Ovary (tissue), 9 donors: ENCODE data around the gene TRMO. TPM values are rescaled to one million over a fixed set of nuclear protein-coding genes. Genes with fewer than 3 reads are reported as not detected.

Experiments used
- DNase-seq, 5 donors: peaks; one replicate each; pipeline ENCODE4 v3.0.0-alpha.2; 2019 to 2020
- H3K27ac ChIP-seq, 2 donors: fragments of 200-600 bp; one replicate each; pipeline versions ENCODE4 v1.5.1 to v1.8.0; 2019 to 2022
- H3K27me3 ChIP-seq: fragments of 200-600 bp; one replicate; pipeline ENCODE4 v1.8.0; 2022
- H3K36me3 ChIP-seq: fragments of 200-600 bp; sonication (generic); one replicate; pipeline ENCODE4 v1.5.1; 2019
- H3K4me1 ChIP-seq: one replicate; pipeline ENCODE4 v1.8.1; 2013; ENCODE audit warnings: mild to moderate bottlenecking, moderate library complexity; ENCODE audit not compliant: insufficient read depth
- H3K4me3 ChIP-seq: fragments of 200-600 bp; sonication (generic); one replicate; pipeline ENCODE4 v1.5.1; 2017
- H3K9me3 ChIP-seq, 2 donors: fragments of 200-600 bp in 1 of 2; sonication (generic) in 1 of 2; one replicate each; pipeline versions ENCODE4 v1.5.1 to v1.8.1; 2013 to 2019; ENCODE audit warnings: mild to moderate bottlenecking in 1 of 2, moderate library complexity in 1 of 2
- EP300 ChIP-seq: sonication (generic); formaldehyde crosslinking; IDR thresholded peaks from one replicate; pipeline ENCODE4 v1.6.1; 2017; ENCODE audit warnings: antibody characterized with exemption
- POLR2A ChIP-seq: fragments of 450-650 bp; IDR thresholded peaks from one replicate; pipeline ENCODE4 v1.6.1; 2017; ENCODE audit warnings: antibody characterized with exemption, mild to moderate bottlenecking, moderate library complexity
- WGBS, 3 donors: extraction: QIAGEN DNeasy Blood & Tissue Kit in 1 of 3; methylation state at CpG; one replicate each; pipeline versions ENCODE4 v1.1.5 to v1.1.7; 2013 to 2017; 5-methylcytosine and 5-hydroxymethylcytosine counted together
- intact Hi-C, 4 donors: fragments of 100-400 bp; cut with DNase I; formaldehyde crosslinking; loops; one replicate each; pipeline versions ENCODE4 v1.11.0 to v1.15.1; 2022 to 2023
- polyA plus RNA-seq, 2 donors: library from polyadenylated mRNA; stranded (reverse); fragments of 200-250 nt in 1 of 2; fragments of 350-450 nt in 1 of 2; fragmentation: Illumina TruSeq in 1 of 2; extraction: RNeasy Lipid Tissue Mini Kit (QIAGEN cat#74804) in 1 of 2; gene quantifications; one replicate each; pipeline ENCODE4 v1.2.3, GENCODE V29; 2013 to 2014
- total RNA-seq, 7 donors: library from RNA; depleted of rRNA in 2 of 7; stranded (reverse); fragments of >200 nt in 2 of 7; fragmentation: NEBNext Ultra II Directional in 3 of 7; extraction: Animal tissue kit (Norgen Biotek cat#: 25700) in 3 of 7; gene quantifications; one replicate each; pipeline versions ENCODE4 v1.1.0 to v1.2.4, GENCODE V29; 2016 to 2023
- TF ChIP-seq, protein P1 (sequence below), 3 donors: fragments of 450-650 bp in 2 of 3; fragments of 200-600 bp in 1 of 3; IDR thresholded peaks; one replicate each; pipeline versions ENCODE4 v1.5.1 to v1.8.0; 2016 to 2022; ENCODE audit warnings: antibody characterized with exemption in 3 of 3, mild to moderate bottlenecking in 1 of 3
- donor health status: DM: no; HTN: no; CAD: no; lungs with moderate emphysema.
- donor health status: DM: no; HTN: no; CAD: no.
- donor health status: Bipolar disorder and iron deficiency.
- donor health status: DM: yes; HTN: yes; CAD: no.
- donor health status: DM: no; HTN: no; CAD: no.
- donor health status: DM: yes; HTN: yes; CAD: no.

The TRMO gene
- total and polyA plus RNA-seq, 9 donors, result 11.5 to 25.3 (median 15.3) TPM

DNA sequence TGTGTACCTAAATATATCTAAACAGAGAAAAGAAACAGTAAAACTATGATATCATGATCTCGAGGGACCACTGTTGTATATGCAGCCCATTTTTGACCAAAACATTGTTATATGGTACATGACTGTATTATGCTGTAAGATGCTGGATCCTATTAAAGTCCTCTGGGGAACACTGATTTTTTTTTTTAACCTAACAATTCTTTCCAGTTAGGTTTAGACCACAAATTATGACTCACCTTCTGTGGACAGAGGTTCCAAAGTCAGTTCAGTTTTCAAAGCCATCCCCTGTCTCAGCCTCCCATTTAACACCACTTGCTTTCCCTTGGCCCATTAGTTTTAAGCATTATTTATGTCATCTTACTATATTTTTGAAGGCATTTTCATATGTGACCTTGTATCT is 27.1 kb downstream of the TRMO start:
- TF ChIP-seq POLR2A, result no peak
- no peak for TF ChIP-seq EP300
- TF ChIP-seq, protein P1, sequence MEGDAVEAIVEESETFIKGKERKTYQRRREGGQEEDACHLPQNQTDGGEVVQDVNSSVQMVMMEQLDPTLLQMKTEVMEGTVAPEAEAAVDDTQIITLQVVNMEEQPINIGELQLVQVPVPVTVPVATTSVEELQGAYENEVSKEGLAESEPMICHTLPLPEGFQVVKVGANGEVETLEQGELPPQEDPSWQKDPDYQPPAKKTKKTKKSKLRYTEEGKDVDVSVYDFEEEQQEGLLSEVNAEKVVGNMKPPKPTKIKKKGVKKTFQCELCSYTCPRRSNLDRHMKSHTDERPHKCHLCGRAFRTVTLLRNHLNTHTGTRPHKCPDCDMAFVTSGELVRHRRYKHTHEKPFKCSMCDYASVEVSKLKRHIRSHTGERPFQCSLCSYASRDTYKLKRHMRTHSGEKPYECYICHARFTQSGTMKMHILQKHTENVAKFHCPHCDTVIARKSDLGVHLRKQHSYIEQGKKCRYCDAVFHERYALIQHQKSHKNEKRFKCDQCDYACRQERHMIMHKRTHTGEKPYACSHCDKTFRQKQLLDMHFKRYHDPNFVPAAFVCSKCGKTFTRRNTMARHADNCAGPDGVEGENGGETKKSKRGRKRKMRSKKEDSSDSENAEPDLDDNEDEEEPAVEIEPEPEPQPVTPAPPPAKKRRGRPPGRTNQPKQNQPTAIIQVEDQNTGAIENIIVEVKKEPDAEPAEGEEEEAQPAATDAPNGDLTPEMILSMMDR (IDR thresholded peaks at IDR 0.05), result no peak
- WGBS, 3 donors, result 83 to 90% (median 89%) methylated on average over 1 of the region's 1 CpG
- H3K27ac ChIP-seq, result no peak overlapping the region
- H3K9me3 ChIP-seq, result no peaks in the 10 kb centered on the region
- H3K4me3 ChIP-seq, result no peak overlapping the region
- no peak for DNase-seq
- no peaks in the 10 kb centered on the region for H3K4me1 ChIP-seq
- H3K27me3 ChIP-seq, result no peaks in the 10 kb centered on the region
- intact Hi-C loops, result no loop called here
- no peaks in the 10 kb centered on the region for H3K36me3 ChIP-seq

DNA sequence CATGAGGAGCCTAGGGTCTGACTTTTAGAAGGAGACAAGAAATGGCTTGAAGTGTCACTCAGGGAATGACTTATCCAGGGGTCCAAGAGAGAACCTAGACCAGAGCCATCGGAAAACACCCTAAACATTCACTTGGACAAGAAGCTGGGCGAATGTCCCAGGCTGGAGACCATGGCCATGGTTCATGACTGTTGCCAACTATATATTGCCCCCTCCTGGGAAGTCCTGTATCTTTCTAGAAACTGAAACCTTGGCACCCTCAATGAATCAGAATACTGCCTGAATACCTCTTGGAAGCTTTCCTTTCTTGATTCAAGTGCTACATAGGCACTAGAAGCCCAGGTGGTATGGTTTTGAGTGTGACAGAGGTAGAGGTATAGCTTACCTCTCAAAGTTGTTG is 29.9 kb downstream of the TRMO start:
- Histone ChIP-seq H3K36me3 (no peaks in the 10 kb centered on the region), H3K27ac (no peak overlapping the region), H3K4me3 (no peak overlapping the region), H3K27me3 (no peaks in the 10 kb centered on the region), H3K9me3 (no peaks in the 10 kb centered on the region), H3K4me1 (no peaks in the 10 kb centered on the region)
- intact Hi-C loops, result no loop called here
- DNase-seq, result no peak
- 74 to 94% (median 89%) methylated on average over 2 of the region's 2 CpGs for WGBS, 3 donors
- TF ChIP-seq EP300 (no peak), POLR2A (no peak)
- TF ChIP-seq, protein P1 (IDR thresholded peaks at IDR 0.05), result no peak

DNA sequence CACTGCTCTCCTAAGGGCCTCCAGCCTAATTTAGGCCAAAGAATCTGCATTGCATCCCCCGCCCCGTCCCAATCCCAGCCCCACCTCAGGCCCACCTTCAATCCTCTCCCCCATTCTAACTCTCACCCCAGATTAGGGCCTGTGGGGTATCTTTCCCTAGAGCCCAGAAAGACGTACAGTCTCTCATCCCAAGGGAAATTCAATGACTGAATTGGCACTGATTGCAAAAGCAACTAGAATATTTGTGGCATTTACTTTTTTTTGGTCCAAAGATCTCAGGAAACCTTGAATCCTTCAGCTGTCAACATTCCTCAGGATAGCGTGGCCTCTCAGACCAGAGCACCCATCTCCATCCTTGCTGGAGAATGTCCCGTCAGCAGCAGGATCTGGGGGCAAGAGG is 30.6 kb downstream of the TRMO start:
- TF ChIP-seq EP300 (no peak), POLR2A (no peak)
- TF ChIP-seq, protein P1 (IDR thresholded peaks at IDR 0.05), result no peak
- intact Hi-C loops, result no loop called here
- Histone ChIP-seq H3K9me3 (no peaks in the 10 kb centered on the region), H3K4me3 (no peak overlapping the region), H3K27ac (no peak overlapping the region), H3K36me3 (no peaks in the 10 kb centered on the region), H3K27me3 (no peaks in the 10 kb centered on the region), H3K4me1 (no peaks in the 10 kb centered on the region)
- no peak for DNase-seq
- WGBS, 3 donors, result 69 to 76% (median 69%) methylated on average over 5 of the region's 5 CpGs

DNA sequence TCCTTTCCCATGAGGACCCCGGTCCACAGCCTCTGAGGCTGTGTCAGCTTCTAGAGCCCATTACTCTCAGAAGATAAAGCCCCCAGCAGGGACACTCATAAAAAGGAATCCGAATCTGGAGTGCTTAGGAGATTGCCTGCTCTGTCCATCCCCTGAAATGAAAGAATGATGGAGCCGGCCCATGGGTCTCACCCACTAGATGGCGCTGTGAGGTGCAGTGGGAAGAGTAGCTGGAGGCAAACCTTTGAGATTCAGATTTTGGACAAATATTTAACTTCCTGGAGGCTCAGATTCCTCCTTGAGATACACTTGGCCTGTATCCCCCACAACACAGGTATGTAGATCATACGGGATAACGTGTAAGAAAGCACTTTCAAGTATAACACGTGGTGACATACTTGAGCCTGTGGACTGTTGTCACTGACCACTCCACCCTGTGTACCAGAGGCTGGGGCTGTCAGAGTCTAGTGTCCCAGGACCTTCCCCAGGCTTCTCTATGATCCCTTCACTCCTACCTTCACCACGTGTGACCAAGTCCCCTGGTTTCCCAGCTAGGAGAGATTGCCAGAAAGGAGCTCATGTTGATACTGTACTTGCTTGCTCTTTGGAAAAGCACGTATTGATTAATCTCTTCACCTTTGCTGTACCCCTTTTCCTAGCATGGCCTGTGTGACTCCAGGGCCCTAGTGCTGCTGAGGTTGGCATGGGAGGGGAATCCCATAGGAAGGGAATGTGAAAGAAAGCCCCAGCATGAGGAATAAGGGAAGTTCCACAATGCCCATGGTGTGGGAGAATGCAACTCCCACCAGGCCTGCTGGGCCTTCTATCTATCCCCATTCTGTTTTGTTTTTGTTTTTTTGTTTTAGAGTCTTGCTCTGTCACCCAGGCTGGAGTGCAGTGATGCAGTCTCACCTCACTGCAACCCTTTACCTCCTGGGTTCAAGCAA is 32.1 kb downstream of the TRMO start:
- Histone ChIP-seq H3K27me3 (no peaks in the 10 kb centered on the region), H3K36me3 (no peaks in the 10 kb centered on the region), H3K27ac (no peak overlapping the region), H3K4me3 (no peak overlapping the region), H3K9me3 (no peaks in the 10 kb centered on the region), H3K4me1 (no peaks in the 10 kb centered on the region)
- no peak for TF ChIP-seq POLR2A
- TF ChIP-seq, protein P1 (IDR thresholded peaks at IDR 0.05), result no peak
- no peak for TF ChIP-seq EP300
- DNase-seq, result no peak
- intact Hi-C loops, result no loop called here
- WGBS, 3 donors, result 30 to 43% (median 35%) methylated on average over 9 of the region's 9 CpGs
